ENCODE measurements around the gene SMIM5. TPM values are rescaled to one million over a fixed set of nuclear protein-coding genes. Genes with fewer than 3 reads are reported as not detected.

The SMIM5 gene
- polyA plus RNA-seq, 1 donor (not counting 4 experiments of a cell fraction or from before 2014, with no cell fraction given), result 0.24 TPM

DNA sequence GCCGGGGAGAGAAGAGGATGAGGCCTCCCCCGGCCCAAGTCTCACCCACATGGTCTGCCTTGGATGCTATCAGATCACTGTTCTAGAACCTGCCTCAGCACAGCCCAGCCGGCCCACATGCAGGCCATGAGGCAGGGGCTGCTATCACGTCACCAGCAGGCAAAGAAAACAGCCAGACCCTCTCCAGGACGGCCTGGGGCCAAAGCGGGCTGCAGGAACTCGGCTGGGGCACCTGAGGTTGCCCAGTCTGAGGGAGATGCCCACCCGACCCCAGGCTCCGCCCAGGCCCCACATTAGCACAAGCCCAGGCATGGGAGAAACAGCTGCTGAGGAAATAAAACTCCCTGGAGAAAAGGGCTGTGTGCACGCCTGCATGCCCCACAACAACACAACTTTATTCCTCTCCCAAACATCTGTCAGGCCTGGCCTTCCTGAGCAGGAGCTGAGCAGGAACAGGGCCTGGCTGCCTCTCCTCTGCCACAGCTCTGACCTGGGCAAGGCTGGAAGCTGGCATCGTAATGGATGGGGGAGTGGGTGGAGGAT lies 6.7 kb upstream of the SMIM5 start:
- DNase-seq (ENCODE audit: low read depth, low spot score), result no peak
- Histone ChIP-seq H3K27me3 (ENCODE audit: control insufficient read depth, extremely low read depth, insufficient read depth, low read length) (no peaks in the 10 kb centered on the region), H3K9me1 (ENCODE audit: control insufficient read depth, extremely low read depth, insufficient read depth, low read length) (no peaks in the 10 kb centered on the region), H3K4me2 (ENCODE audit: control insufficient read depth, extremely low read depth, insufficient read depth, low read depth, low read length) (no peak overlapping the region), H3K4me3 (ENCODE audit: control insufficient read depth in 2 of 3, extremely low read depth in 1 of 3, insufficient read depth in 2 of 3, low read depth in 1 of 3, low read length in 3 of 3) (no peak overlapping the region), H3K36me3 (ENCODE audit: control insufficient read depth in 2 of 2, extremely low read depth in 1 of 2, insufficient read depth in 2 of 2, low read length in 2 of 2) (peaks cover 8 to 11% of the 10 kb centered on the region in 2 experiments), H3K9ac (ENCODE audit: control insufficient read depth, extremely low read depth, insufficient read depth, low read length) (no peak overlapping the region), H3K9me3 (ENCODE audit: control insufficient read depth, low read depth, low read length) (no peaks in the 10 kb centered on the region), H2AFZ (ENCODE audit: control insufficient read depth, low read length) (no peak overlapping the region), H4K20me1 (ENCODE audit: control insufficient read depth, extremely low read depth, insufficient read depth, low read length) (no peaks in the 10 kb centered on the region), H3K4me1 (ENCODE audit: control insufficient read depth, extremely low read depth, insufficient read depth, low read length) (no peaks in the 10 kb centered on the region), H3K79me2 (ENCODE audit: control insufficient read depth, insufficient read depth, low read length) (no peaks in the 10 kb centered on the region), H3K27ac (ENCODE audit: control insufficient read depth, insufficient read depth, low read length) (no peak overlapping the region)
- dilution Hi-C loops (cut with MboI; ENCODE audit: extremely low pct_ligation_motif_present, low sequenced_read_pairs), result no loop called here
- TF ChIP-seq, protein P1, sequence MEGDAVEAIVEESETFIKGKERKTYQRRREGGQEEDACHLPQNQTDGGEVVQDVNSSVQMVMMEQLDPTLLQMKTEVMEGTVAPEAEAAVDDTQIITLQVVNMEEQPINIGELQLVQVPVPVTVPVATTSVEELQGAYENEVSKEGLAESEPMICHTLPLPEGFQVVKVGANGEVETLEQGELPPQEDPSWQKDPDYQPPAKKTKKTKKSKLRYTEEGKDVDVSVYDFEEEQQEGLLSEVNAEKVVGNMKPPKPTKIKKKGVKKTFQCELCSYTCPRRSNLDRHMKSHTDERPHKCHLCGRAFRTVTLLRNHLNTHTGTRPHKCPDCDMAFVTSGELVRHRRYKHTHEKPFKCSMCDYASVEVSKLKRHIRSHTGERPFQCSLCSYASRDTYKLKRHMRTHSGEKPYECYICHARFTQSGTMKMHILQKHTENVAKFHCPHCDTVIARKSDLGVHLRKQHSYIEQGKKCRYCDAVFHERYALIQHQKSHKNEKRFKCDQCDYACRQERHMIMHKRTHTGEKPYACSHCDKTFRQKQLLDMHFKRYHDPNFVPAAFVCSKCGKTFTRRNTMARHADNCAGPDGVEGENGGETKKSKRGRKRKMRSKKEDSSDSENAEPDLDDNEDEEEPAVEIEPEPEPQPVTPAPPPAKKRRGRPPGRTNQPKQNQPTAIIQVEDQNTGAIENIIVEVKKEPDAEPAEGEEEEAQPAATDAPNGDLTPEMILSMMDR (optimal IDR thresholded peaks at IDR 0.05 in 1 of 3, IDR thresholded peaks at IDR 0.05 in 1 of 3, conservative IDR thresholded peaks at IDR 0.05 in 1 of 3; ENCODE audit: extremely low read depth in 1 of 3, insufficient read depth in 2 of 3, low read length in 3 of 3), result no peak
- TF ChIP-seq EZH2 (IDR thresholded peaks at IDR 0.05; ENCODE audit: low read length), result no peak
- no peak for FAIRE-seq

DNA sequence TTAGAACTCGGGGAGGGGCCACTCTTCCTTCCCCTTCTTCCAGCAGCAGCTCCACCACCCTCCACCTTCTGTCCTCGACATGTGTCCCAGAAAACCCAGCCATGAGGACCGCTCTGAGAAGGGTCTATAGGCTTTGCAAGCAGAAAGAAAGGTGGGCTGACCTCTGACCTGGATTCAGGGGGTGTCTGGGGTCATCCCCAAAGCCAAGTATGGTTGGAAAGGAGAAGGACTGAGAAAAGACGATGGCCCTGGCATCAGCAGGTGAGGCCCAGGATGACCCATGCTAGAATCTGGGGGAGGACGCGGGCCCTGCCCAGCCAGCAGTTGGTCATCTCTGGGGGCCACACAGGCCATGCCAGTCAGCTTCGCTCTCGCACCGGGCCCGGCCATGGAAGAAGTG lies 6.1 kb upstream of the SMIM5 start:
- Histone ChIP-seq H3K9me3 (ENCODE audit: control insufficient read depth, low read depth, low read length) (no peaks in the 10 kb centered on the region), H3K9ac (ENCODE audit: control insufficient read depth, extremely low read depth, insufficient read depth, low read length) (no peak overlapping the region), H3K27me3 (ENCODE audit: control insufficient read depth, extremely low read depth, insufficient read depth, low read length) (no peaks in the 10 kb centered on the region), H3K4me1 (ENCODE audit: control insufficient read depth, extremely low read depth, insufficient read depth, low read length) (no peaks in the 10 kb centered on the region), H3K79me2 (ENCODE audit: control insufficient read depth, insufficient read depth, low read length) (no peaks in the 10 kb centered on the region), H3K4me2 (ENCODE audit: control insufficient read depth, extremely low read depth, insufficient read depth, low read depth, low read length) (no peak overlapping the region), H3K4me3 (ENCODE audit: control insufficient read depth in 2 of 3, extremely low read depth in 1 of 3, insufficient read depth in 2 of 3, low read depth in 1 of 3, low read length in 3 of 3) (no peak overlapping the region), H2AFZ (ENCODE audit: control insufficient read depth, low read length) (no peak overlapping the region), H4K20me1 (ENCODE audit: control insufficient read depth, extremely low read depth, insufficient read depth, low read length) (no peaks in the 10 kb centered on the region), H3K9me1 (ENCODE audit: control insufficient read depth, extremely low read depth, insufficient read depth, low read length) (no peaks in the 10 kb centered on the region), H3K27ac (ENCODE audit: control insufficient read depth, insufficient read depth, low read length) (no peak overlapping the region), H3K36me3 (ENCODE audit: control insufficient read depth in 2 of 2, extremely low read depth in 1 of 2, insufficient read depth in 2 of 2, low read length in 2 of 2) (peaks cover 8 to 11% of the 10 kb centered on the region in 2 experiments)
- dilution Hi-C loops (cut with MboI; ENCODE audit: extremely low pct_ligation_motif_present, low sequenced_read_pairs), result no loop called here
- no peak for TF ChIP-seq EZH2 (IDR thresholded peaks at IDR 0.05; ENCODE audit: low read length)
- TF ChIP-seq, protein P1 (optimal IDR thresholded peaks at IDR 0.05 in 1 of 3, IDR thresholded peaks at IDR 0.05 in 1 of 3, conservative IDR thresholded peaks at IDR 0.05 in 1 of 3; ENCODE audit: extremely low read depth in 1 of 3, insufficient read depth in 2 of 3, low read length in 3 of 3), result no peak
- FAIRE-seq, result no peak
- DNase-seq (ENCODE audit: low read depth, low spot score), result no peak

Data from keratinocyte (primary cell).